Choroid plexus epithelial cell (primary cell): ENCODE measurements around the gene APPBP2.

ENCODE experiments used
- DNase-seq: peaks from one replicate; pipeline ENCODE4 v3.0.0-alpha.2; 2010; ENCODE audit warnings: low read depth
- H3K4me3 ChIP-seq: 2 replicates; pipeline ENCODE4 v1.5.1; 2011; ENCODE audit warnings: low read depth, mild to moderate bottlenecking, control low read depth, low read length, moderate library complexity
- CTCF ChIP-seq: conservative IDR thresholded peaks from 2 replicates; pipeline ENCODE4 v1.5.1; 2011; ENCODE audit warnings: low read depth, mild to moderate bottlenecking, control low read depth, inconsistent platforms, low read length, moderate library complexity

Gene APPBP2

GRCh38 chr17:60525685-60526514 lies at the start of gene APPBP2:
Gene APPBP2, minus strand, starts transcription at chr17:60526242. Its CDS starts 311 bp downstream, at chr17:60525931.
- H3K4me3 ChIP-seq: peak within 1 kb of the TSS; percentile 78
- DNase-seq: peak; percentile 86
- TF ChIP-seq CTCF: no peak

- H3K4me3 ChIP-seq: no peak overlapping the region
- TF ChIP-seq CTCF: no peak
- peak; percentile 58 for DNase-seq
These were observed 47.4 kb upstream of the APPBP2 start for GRCh38 chr17:60573236-60574051.

DNA sequence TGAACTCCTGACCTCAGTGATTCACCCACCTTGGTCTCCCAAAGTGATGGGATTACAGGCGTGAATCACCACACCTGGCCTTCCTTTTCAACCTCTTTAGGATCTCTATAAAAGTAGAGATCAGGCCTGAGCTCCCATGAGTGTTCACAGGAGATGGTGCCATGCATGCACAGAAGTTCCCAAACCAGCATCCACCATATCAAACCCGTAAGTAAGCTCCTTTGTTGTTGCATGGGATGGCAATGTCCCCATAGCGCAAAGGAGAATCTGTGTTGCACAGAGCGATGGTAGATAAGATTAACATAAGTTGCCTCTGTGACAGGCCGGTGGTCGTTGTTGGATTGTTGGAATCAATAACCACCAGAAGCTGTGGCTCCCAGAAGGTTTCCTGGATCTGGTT lies 39.2 kb upstream of the APPBP2 start:
- no peak overlapping the region for H3K4me3 ChIP-seq
- TF ChIP-seq CTCF: no peak
- DNase-seq: no peak

- no peak for DNase-seq
- no peak overlapping the region for H3K4me3 ChIP-seq
- TF ChIP-seq CTCF: no peak
These were observed 37.7 kb upstream of the APPBP2 start for GRCh38 chr17:60563743-60564142.

- peak; percentile 17 for DNase-seq
- TF ChIP-seq CTCF: no peak
- H3K4me3 ChIP-seq: no peak overlapping the region
These were observed 36.4 kb upstream of the APPBP2 start for GRCh38 chr17:60562421-60562820.

GRCh38 chr17:60560860-60561257 lies 34.8 kb upstream of the APPBP2 start:
- DNase-seq: no peak
- no peak overlapping the region for H3K4me3 ChIP-seq
- TF ChIP-seq CTCF: no peak
